Heart left ventricle (tissue), 13 donors: ENCODE measurements around the gene IFNA10.

Experiments used
- CTCF ChIP-seq, 12 donors: fragments of 200-600 bp; sonication (generic) in 4 of 12; IDR thresholded peaks; one replicate each; pipeline versions ENCODE4 v1.5.0 to v1.8.0; 2018 to 2022; ENCODE audit warnings: antibody characterized with exemption in 12 of 12, mild to moderate bottlenecking in 5 of 12
- POLR2A ChIP-seq, 2 donors: fragments of 450-650 bp; IDR thresholded peaks; one replicate each; pipeline ENCODE4 v1.6.1; 2017; ENCODE audit warnings: antibody characterized with exemption in 2 of 2, mild to moderate bottlenecking in 2 of 2, moderate library complexity in 2 of 2
- donor health status: ischemic (EF 13 %, LVEDD 7.1; RV severe dilation, severe dysfunction).
- donor health status: DM: no; HTN: yes; CAD: no.
- donor health status: DM: no; HTN: no; CAD: no.
- donor health status: ischemic (EF 25% LVEDD 6.9; RV normal size, moderate dysfunction).
- donor health status: ischemic (EF 25% LVEDD 5.7; RV mildly dilated, moderate dysfunction).
- donor health status: ischemic (EF 35%, LVEDD 5.7; RV mildly dilated, moderate dysfunction).
- donor health status: nonischemic (EF 11% LVEDD 7.7; RV severe dilation, severe dysfunction).
- donor health status: DM: yes; HTN: yes; CAD: no.
- donor health status: PGD.
- donor health status: ischemic (EF 29% LVEDD 5.4; RV normal size, mild dysfunction).
- donor health status: nonischemic (EF 23%, LVEDD 6.1; RV moderate dilation, normal function).

GRCh38 chr9:21233258-21233657 lies 26.3 kb upstream of the IFNA10 start:
- TF ChIP-seq CTCF (IDR thresholded peaks at IDR 0.05) (no peak), POLR2A (IDR thresholded peaks at IDR 0.05) (no peak)
